AG04450 (cell line): ENCODE results near the gene SORCS2. TPM values are rescaled to one million over a fixed set of nuclear protein-coding genes. Genes with fewer than 3 reads are reported as not detected.

Experiments used
- CTCF ChIA-PET: fragments of 300-600, 350-600 bp; formaldehyde crosslinking; extraction: SDS; loops from one replicate; lab custom pipeline; 2022; ENCODE audit warnings: antibody characterized with exemption, inconsistent platforms; lab: Charles Lee
- POLR2A ChIA-PET: fragments of 350-600 bp; formaldehyde crosslinking; extraction: SDS; loops from one replicate; lab custom pipeline; 2021; ENCODE audit warnings: antibody characterized with exemption, inconsistent platforms; lab: Yijun Ruan, JAX
- DNase-seq: peaks from one replicate; pipeline ENCODE4 v3.0.0-alpha.2; 2011; ENCODE audit warnings: low read depth, low spot score
- H3K27ac ChIP-seq: one replicate; pipeline ENCODE4 v1.5.1; 2012; ENCODE audit warnings: low read depth, low read length, control low read depth
- H3K27me3 ChIP-seq: one replicate; pipeline ENCODE4 v1.6.0; 2012; ENCODE audit warnings: low read length; ENCODE audit not compliant: control insufficient read depth, insufficient read depth
- H3K4me3 ChIP-seq: 2 replicates; pipeline ENCODE4 v1.5.1; 2011; ENCODE audit warnings: mild to moderate bottlenecking, low read depth, low read length, control low read depth
- H3K9me3 ChIP-seq: 2 replicates; pipeline ENCODE4 v1.5.1; 2012; ENCODE audit warnings: low read length; ENCODE audit not compliant: control insufficient read depth, insufficient read depth
- polyA plus RNA-seq: library from polyadenylated mRNA; depleted of rRNA; stranded (reverse); fragments of >200 nt; gene quantifications from 2 replicates; pipeline ENCODE4 v1.2.3, GENCODE V29; 2011
- TF ChIP-seq, protein P1 (sequence below): IDR thresholded peaks from 2 replicates; pipeline ENCODE4 v1.5.1; 2011; ENCODE audit warnings: low read depth, low read length, control low read depth, inconsistent platforms

Gene SORCS2
- polyA plus RNA-seq, 1 experiment = 0.29 TPM

GRCh38 chr4:7693237-7693608 lies 500.9 kb downstream of the SORCS2 start:
- Histone ChIP-seq H3K4me3 (no peak overlapping the region), H3K27me3 (peaks cover 41% of the 10 kb centered on the region), H3K27ac (no peak overlapping the region), H3K9me3 (no peaks in the 10 kb centered on the region; the same call in 1 of the 2 replicates)
- DNase-seq = no peak
- TF ChIP-seq, protein P1, sequence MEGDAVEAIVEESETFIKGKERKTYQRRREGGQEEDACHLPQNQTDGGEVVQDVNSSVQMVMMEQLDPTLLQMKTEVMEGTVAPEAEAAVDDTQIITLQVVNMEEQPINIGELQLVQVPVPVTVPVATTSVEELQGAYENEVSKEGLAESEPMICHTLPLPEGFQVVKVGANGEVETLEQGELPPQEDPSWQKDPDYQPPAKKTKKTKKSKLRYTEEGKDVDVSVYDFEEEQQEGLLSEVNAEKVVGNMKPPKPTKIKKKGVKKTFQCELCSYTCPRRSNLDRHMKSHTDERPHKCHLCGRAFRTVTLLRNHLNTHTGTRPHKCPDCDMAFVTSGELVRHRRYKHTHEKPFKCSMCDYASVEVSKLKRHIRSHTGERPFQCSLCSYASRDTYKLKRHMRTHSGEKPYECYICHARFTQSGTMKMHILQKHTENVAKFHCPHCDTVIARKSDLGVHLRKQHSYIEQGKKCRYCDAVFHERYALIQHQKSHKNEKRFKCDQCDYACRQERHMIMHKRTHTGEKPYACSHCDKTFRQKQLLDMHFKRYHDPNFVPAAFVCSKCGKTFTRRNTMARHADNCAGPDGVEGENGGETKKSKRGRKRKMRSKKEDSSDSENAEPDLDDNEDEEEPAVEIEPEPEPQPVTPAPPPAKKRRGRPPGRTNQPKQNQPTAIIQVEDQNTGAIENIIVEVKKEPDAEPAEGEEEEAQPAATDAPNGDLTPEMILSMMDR = no peak
- ChIA-PET POLR2A (no interaction called here), CTCF (no interaction called here)

DNA sequence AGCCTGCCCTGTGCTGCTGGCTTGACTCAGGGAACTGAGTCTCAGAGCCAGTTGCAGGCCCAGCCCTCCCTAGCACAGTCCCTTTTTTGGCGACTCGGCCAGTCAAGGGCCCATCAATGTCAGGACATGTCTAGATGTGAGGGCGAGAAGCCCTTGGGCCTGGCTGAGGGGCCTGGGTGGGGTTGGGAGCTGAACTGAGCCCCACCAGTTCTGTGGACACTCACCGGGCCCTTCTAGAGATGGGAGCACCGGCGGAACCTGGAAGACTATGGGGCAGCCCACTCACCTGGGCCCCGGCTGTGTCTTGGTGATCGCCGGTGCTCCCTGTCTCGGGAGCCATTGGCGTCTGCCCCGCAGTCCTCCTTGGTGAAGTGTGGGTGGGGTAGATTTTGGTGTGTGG lies 501.4 kb downstream of the SORCS2 start:
- no peak overlapping the region for H3K27ac ChIP-seq
- no peak for DNase-seq
- ChIA-PET CTCF (no interaction called here), POLR2A (no interaction called here)
- H3K9me3 ChIP-seq = no peaks in the 10 kb centered on the region; the same call in 1 of the 2 replicates
- TF ChIP-seq, protein P1 = no peak
- no peak overlapping the region for H3K4me3 ChIP-seq
- H3K27me3 ChIP-seq = peaks cover 38% of the 10 kb centered on the region

GRCh38 chr4:7694324-7694723 lies 502.0 kb downstream of the SORCS2 start:
- DNase-seq = no peak
- CTCF ChIA-PET = no interaction called here
- Histone ChIP-seq H3K27me3 (peaks cover 35% of the 10 kb centered on the region), H3K9me3 (no peaks in the 10 kb centered on the region; the same call in 1 of the 2 replicates), H3K4me3 (no peak overlapping the region), H3K27ac (no peak overlapping the region)
- TF ChIP-seq, protein P1 = no peak
- POLR2A ChIA-PET = no interaction called here

DNA sequence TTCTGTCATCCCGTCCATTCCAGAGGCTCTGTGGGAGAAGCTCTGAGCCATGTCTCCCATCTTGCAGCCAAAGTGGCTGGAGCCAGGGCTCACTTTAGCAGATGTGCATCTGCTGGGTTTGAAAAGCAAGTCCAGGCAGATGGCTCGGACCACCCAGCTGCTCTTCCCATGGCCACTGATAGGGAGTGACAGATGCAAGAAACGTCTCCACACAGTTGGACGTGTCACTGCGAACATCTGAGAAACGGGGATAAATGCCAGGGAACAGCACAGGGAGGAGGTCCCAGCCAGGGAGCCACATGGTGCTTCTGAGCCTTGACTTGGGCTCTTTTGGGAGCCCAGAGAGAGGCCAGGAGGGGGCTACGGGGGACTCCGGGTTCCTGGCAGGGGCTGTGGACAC lies 505.0 kb downstream of the SORCS2 start:
- Histone ChIP-seq H3K4me3 (no peak overlapping the region), H3K27ac (no peak overlapping the region), H3K27me3 (peaks cover 28% of the 10 kb centered on the region), H3K9me3 (no peaks in the 10 kb centered on the region; the same call in 1 of the 2 replicates)
- DNase-seq = no peak
- TF ChIP-seq, protein P1 = no peak
- POLR2A ChIA-PET = no interaction called here
- CTCF ChIA-PET = interaction anchor here (3.1 kb wide), 1 partner anchor 23 kb away, joined by 8 read pairs; no protein-coding TSS in a partner anchor

DNA sequence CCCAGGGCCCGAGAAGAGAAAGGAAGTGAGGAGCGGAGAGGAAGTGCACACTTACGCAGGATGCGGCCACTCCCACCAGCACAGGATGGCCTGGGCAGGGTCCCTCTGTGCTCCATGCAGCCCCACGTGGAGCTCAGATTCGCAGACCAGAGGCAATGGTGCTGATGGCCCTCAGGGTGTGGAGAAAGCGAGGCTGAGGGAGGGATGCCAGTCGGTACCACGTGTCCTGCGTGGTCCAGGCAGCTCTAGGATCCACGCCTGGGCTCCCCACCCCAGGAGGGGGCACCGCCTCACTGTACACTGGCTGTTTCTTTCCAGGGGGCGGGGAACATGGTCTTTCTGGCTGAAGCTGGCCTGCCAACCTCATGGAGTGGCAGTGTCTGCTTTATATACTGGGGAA lies 505.5 kb downstream of the SORCS2 start:
- no peak overlapping the region for H3K27ac ChIP-seq
- peaks cover 24% of the 10 kb centered on the region for H3K27me3 ChIP-seq
- no peak for DNase-seq
- ChIA-PET CTCF (interaction anchor here (3.1 kb wide), 1 partner anchor 22 kb away, joined by 8 read pairs; no protein-coding TSS in a partner anchor), POLR2A (no interaction called here)
- H3K4me3 ChIP-seq = no peak overlapping the region
- TF ChIP-seq, protein P1 = no peak
- no peaks in the 10 kb centered on the region; the same call in 1 of the 2 replicates for H3K9me3 ChIP-seq
